Chondrocyte (in vitro differentiated cells): ENCODE data around the gene CCN6. TPM values are rescaled to one million over a fixed set of nuclear protein-coding genes. Genes with fewer than 3 reads are reported as not detected.

Source experiments
- DNase-seq: peaks from one replicate; pipeline ENCODE4 v3.0.0; 2021; ENCODE audit warnings: mixed read lengths, low spot score
- H3K27ac Mint-ChIP-seq: one replicate; pipeline ENCODE4 v1.8.0; 2021; ENCODE audit warnings: mild to moderate bottlenecking, moderate library complexity, mixed read lengths; ENCODE audit not compliant: unreplicated experiment
- H3K27me3 Mint-ChIP-seq: 2 replicates; pipeline ENCODE4 v1.8.0; 2021; ENCODE audit warnings: low read depth, mixed read lengths
- H3K36me3 Mint-ChIP-seq: 2 replicates; pipeline ENCODE4 v1.8.0; 2021; ENCODE audit warnings: low read depth, mixed read lengths
- H3K4me1 Mint-ChIP-seq: 2 replicates; pipeline ENCODE4 v1.8.0; 2021; ENCODE audit warnings: low read depth, mild to moderate bottlenecking, mixed read lengths
- H3K4me3 Mint-ChIP-seq: one replicate; pipeline ENCODE4 v1.8.0; 2021; ENCODE audit warnings: mild to moderate bottlenecking, moderate library complexity, mixed read lengths; ENCODE audit not compliant: unreplicated experiment
- H3K9me3 Mint-ChIP-seq: 2 replicates; pipeline ENCODE4 v1.8.0; 2021; ENCODE audit warnings: low read depth, mixed read lengths
- total RNA-seq: library from RNA; stranded (reverse); gene quantifications from 3 replicates; pipeline ENCODE4 v1.2.1, GENCODE V29; 2021
- TF ChIP-seq, protein P1 (sequence below): fragments of 200-600 bp; sonication (generic); IDR thresholded peaks from 2 replicates; pipeline ENCODE4 v1.5.0; 2021; ENCODE audit warnings: antibody characterized with exemption, mild to moderate bottlenecking, moderate library complexity

Gene CCN6
- total RNA-seq, 1 donor from 2014 or later: not detected

DNA sequence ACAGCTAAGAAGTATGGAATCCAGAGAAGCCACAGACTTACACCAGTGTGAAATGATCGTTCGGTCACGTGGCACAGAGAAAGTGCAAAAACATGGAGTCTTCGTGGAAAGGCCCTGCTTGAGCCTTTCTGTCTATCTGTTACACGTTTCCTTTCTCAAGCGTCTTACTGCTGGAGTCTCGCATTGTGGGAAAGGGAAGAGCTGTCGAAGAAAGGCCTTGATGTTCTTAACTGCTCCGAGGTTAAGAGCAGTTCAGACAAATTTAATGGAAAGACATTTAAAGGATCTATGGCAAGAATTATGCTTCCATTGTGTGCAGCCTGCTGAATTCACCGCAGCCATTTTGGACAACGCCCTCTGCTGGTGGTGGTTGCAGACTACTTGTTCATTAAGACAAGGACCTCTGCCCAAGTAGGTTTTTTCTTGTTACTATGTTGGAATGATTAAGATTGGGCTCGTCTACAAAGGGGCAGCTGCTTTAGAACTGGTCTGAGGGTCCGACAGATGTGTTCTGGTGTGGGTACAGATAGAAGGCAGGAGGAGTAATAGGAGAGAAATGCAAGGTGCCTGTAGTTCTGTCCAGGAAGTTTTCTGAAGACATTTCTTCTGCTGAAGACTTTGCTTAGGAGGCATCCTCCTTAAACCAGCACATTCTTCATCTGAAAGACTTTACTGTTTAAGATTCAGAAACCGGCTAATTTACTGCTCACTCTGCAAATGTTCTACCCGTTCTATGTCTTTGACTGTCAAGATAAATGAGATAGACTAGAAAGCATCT is 24.7 kb upstream of the CCN6 start:
- TF ChIP-seq, protein P1, sequence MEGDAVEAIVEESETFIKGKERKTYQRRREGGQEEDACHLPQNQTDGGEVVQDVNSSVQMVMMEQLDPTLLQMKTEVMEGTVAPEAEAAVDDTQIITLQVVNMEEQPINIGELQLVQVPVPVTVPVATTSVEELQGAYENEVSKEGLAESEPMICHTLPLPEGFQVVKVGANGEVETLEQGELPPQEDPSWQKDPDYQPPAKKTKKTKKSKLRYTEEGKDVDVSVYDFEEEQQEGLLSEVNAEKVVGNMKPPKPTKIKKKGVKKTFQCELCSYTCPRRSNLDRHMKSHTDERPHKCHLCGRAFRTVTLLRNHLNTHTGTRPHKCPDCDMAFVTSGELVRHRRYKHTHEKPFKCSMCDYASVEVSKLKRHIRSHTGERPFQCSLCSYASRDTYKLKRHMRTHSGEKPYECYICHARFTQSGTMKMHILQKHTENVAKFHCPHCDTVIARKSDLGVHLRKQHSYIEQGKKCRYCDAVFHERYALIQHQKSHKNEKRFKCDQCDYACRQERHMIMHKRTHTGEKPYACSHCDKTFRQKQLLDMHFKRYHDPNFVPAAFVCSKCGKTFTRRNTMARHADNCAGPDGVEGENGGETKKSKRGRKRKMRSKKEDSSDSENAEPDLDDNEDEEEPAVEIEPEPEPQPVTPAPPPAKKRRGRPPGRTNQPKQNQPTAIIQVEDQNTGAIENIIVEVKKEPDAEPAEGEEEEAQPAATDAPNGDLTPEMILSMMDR: peak; percentile 85
- DNase-seq: no peak
- H3K4me1 Mint-ChIP-seq: peaks cover 11% of the 10 kb centered on the region

DNA sequence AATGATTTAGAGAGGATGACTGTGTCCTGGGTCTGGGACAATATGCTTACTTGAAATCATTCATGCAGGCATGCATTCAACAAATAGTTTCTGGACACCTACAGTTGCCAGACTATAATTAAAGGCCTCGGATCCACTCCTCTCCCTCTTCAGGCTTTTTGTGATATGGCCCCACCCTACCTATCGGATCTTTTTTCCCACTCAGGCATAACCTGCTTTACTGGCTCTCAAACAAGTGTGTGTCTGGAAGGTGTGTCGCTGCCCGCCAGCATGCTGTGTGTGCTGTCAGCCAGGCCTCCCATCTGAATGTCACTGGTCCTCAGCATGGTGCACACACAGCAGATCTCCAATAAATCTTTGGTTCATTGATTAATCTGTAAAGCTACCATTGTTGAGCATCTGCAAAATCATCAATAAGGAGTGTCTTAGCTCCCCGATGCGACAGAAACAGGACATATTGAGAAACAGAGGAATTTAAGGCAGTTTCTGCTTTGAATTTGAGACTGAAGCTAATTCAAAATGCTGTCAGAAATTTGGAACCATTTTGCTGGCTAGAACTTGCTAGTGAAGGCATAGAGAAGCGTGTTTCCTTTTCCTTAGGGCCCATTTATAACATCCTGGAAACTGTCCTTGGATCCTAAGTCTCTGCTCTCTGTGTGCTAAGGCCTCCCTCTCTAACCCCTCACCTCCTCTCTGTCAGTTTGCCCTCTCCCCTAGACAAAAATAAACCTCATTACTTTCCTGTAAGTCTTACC is 23.5 kb upstream of the CCN6 start:
- Mint-ChIP-seq H3K9me3 (no peaks in the 10 kb centered on the region), H3K4me1 (peaks cover 12% of the 10 kb centered on the region), H3K36me3 (no peaks in the 10 kb centered on the region), H3K27ac (no peak overlapping the region), H3K27me3 (no peaks in the 10 kb centered on the region), H3K4me3 (no peak overlapping the region)
- no peak for DNase-seq
- TF ChIP-seq, protein P1: no peak

More for the DNA sequence above, 24.7 kb upstream of the CCN6 start:
- H3K4me3 Mint-ChIP-seq: no peak overlapping the region
- H3K27me3 Mint-ChIP-seq: no peaks in the 10 kb centered on the region
- peaks cover 3% of the 10 kb centered on the region for H3K36me3 Mint-ChIP-seq
- no peak overlapping the region for H3K27ac Mint-ChIP-seq
- H3K9me3 Mint-ChIP-seq: peaks cover 6% of the 10 kb centered on the region

DNA sequence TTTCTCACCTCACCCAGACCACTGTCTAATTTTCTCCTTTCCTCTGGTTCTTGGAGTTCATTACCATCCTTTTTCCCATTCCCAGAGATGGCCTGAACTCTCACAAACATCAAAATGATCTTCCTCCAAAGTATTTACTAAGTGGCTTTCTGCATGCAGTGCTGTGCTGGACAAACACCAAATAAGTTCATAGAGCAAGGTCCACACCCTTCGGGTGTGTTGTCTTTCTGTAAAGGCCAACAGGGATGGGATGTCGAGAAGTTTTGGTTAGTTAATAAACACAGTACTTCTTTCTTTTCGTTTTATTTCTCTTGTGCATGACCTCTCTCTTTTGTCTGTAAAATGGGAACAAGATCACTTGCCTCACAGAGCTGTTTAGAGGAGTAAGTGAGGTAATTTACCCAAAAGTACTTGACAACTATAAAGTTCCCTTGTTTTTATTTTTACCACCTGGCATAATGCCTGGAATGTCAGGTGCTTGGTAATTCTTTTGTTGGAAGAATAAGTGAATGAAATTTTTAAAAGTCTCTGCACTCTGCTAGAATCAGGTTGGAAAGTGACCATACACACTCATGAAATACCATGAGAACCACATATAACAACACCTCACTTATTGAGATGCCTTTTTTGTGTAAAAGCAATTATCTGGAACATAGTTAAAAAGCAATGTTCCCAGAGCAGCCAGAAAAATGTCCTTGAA is 22.8 kb upstream of the CCN6 start:
- Mint-ChIP-seq H3K36me3 (no peaks in the 10 kb centered on the region), H3K27me3 (no peaks in the 10 kb centered on the region), H3K4me3 (no peak overlapping the region), H3K27ac (no peak overlapping the region), H3K4me1 (peaks cover 12% of the 10 kb centered on the region), H3K9me3 (no peaks in the 10 kb centered on the region)
- DNase-seq: no peak
- TF ChIP-seq, protein P1: no peak

DNA sequence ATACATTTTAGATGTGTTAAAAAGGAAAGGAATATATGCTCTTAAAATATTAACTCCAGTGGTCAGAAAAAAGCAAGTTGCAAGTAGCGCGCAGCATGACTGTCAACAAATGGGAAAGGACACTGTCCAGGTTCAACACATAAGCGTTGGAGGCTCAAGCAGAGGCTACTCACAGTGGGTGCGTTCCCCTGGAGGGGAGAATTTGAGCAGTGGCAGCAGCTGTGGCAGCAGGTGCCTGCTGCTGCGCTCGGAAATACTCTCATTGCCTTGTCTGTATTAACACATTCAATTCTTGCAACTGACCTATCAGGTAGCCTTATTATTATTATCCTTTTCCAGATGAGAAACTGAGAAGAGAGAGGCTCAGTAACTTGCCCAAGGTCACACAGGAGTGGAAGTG is 21.9 kb upstream of the CCN6 start:
- H3K27ac Mint-ChIP-seq: no peak overlapping the region
- H3K27me3 Mint-ChIP-seq: no peaks in the 10 kb centered on the region
- H3K4me1 Mint-ChIP-seq: peaks cover 12% of the 10 kb centered on the region
- no peak overlapping the region for H3K4me3 Mint-ChIP-seq
- H3K9me3 Mint-ChIP-seq: no peaks in the 10 kb centered on the region
- H3K36me3 Mint-ChIP-seq: no peaks in the 10 kb centered on the region
- TF ChIP-seq, protein P1: no peak
- DNase-seq: no peak

DNA sequence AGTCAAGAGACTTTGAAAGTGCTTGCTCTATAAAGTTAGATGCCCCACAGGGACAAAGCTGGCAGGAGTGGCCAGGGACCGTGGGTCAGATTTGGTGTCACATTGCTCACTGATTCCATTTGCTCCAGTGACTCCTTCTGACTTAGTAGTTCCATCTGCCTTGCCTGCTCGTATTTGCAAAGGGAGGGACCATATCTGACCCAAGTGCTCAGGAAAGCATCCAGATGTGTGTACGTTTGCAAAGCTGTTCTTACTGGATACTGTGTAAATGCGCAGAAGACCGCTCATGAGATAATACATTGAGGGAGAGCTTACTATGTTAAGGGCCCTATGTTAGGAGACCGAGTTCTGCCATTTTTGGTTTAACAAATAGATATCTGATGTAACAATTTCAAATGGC is 21.2 kb upstream of the CCN6 start:
- DNase-seq: no peak
- Mint-ChIP-seq H3K36me3 (no peaks in the 10 kb centered on the region), H3K9me3 (no peaks in the 10 kb centered on the region), H3K27ac (no peak overlapping the region), H3K27me3 (no peaks in the 10 kb centered on the region), H3K4me1 (peaks cover 16% of the 10 kb centered on the region), H3K4me3 (no peak overlapping the region)
- TF ChIP-seq, protein P1: no peak
